Astrocyte (in vitro differentiated cells and primary cell): Measurements from ENCODE around the gene MIB1. TPM values are rescaled to one million over a fixed set of nuclear protein-coding genes. Genes with fewer than 3 reads are reported as not detected.
A peak's percentile ranks its signal among the peaks of the same experiment; 100 is the strongest.

Experiments used
- DNase-seq: peaks from one replicate; pipeline ENCODE4 v3.0.0-alpha.2; 2010; ENCODE audit warnings: low read depth
- FAIRE-seq: peaks from 2 replicates; lab custom pipeline; 2011; peaks lifted over from hg19 to GRCh38; lab: Jason Lieb, UNC
- H2AFZ ChIP-seq: 2 replicates; pipeline ENCODE4 v1.6.0; 2012; ENCODE audit warnings: low read depth, low read length, inconsistent platforms
- H3K27ac ChIP-seq: 2 replicates; pipeline ENCODE4 v1.5.1; 2011; ENCODE audit warnings: low read depth, low read length, inconsistent platforms
- H3K27me3 ChIP-seq: 2 replicates; pipeline ENCODE4 v1.6.0; 2011; ENCODE audit warnings: low read length, inconsistent platforms; ENCODE audit not compliant: insufficient read depth
- H3K36me3 ChIP-seq: 2 replicates; pipeline ENCODE4 v1.5.1; 2011; ENCODE audit warnings: low read length, inconsistent platforms; ENCODE audit not compliant: insufficient read depth
- H3K4me1 ChIP-seq: 2 replicates; pipeline ENCODE4 v1.5.1; 2011; ENCODE audit warnings: low read length, inconsistent platforms; ENCODE audit not compliant: insufficient read depth
- H3K4me2 ChIP-seq: 2 replicates; pipeline ENCODE4 v1.6.0; 2012; ENCODE audit warnings: low read length, inconsistent platforms
- H3K4me3 ChIP-seq: 2 replicates; pipeline ENCODE4 v1.5.1; 2011; ENCODE audit warnings: low read depth, mild to moderate bottlenecking, low read length, inconsistent platforms; ENCODE audit not compliant: insufficient read depth
- H3K79me2 ChIP-seq: 2 replicates; pipeline ENCODE4 v1.6.0; 2012; ENCODE audit warnings: mild to moderate bottlenecking, low read length, inconsistent platforms; ENCODE audit not compliant: insufficient read depth
- H3K9ac ChIP-seq: 2 replicates; pipeline ENCODE4 v1.6.0; 2012; ENCODE audit warnings: mild to moderate bottlenecking, low read length, inconsistent platforms
- H3K9me3 ChIP-seq: 2 replicates; pipeline ENCODE4 v1.5.1; 2012; ENCODE audit warnings: low read depth, mild to moderate bottlenecking, low read length, inconsistent platforms; ENCODE audit not compliant: insufficient read depth
- H4K20me1 ChIP-seq: 2 replicates; pipeline ENCODE4 v1.6.0; 2012; ENCODE audit warnings: low read length, inconsistent platforms; ENCODE audit not compliant: insufficient read depth
- H3K27ac Mint-ChIP-seq: one replicate; pipeline ENCODE4 v1.8.0; 2021; ENCODE audit warnings: mild to moderate bottlenecking, mixed read lengths; ENCODE audit not compliant: unreplicated experiment
- H3K27me3 Mint-ChIP-seq: one replicate; pipeline ENCODE4 v1.8.0; 2021; ENCODE audit warnings: low read depth, mixed read lengths; ENCODE audit not compliant: unreplicated experiment
- H3K36me3 Mint-ChIP-seq: one replicate; pipeline ENCODE4 v1.8.0; 2021; ENCODE audit warnings: low read depth, mixed read lengths; ENCODE audit not compliant: unreplicated experiment
- H3K4me1 Mint-ChIP-seq: one replicate; pipeline ENCODE4 v1.8.0; 2021; ENCODE audit warnings: low read depth, mixed read lengths; ENCODE audit not compliant: unreplicated experiment
- H3K4me3 Mint-ChIP-seq: one replicate; pipeline ENCODE4 v1.8.0; 2021; ENCODE audit warnings: mild to moderate bottlenecking, moderate library complexity, mixed read lengths; ENCODE audit not compliant: unreplicated experiment
- H3K9me3 Mint-ChIP-seq: one replicate; pipeline ENCODE4 v1.8.0; 2021; ENCODE audit warnings: mild to moderate bottlenecking, mixed read lengths; ENCODE audit not compliant: unreplicated experiment
- CTCF ChIP-seq: IDR thresholded peaks from 2 replicates; pipeline ENCODE4 v1.5.1; 2011; ENCODE audit warnings: low read depth, mild to moderate bottlenecking, inconsistent platforms, low read length, moderate library complexity; ENCODE audit not compliant: insufficient read depth
- EZH2 ChIP-seq: IDR thresholded peaks from 2 replicates; pipeline ENCODE4 v1.6.1; 2012; ENCODE audit warnings: mild to moderate bottlenecking, low read length, inconsistent platforms; ENCODE audit not compliant: insufficient read depth
- total RNA-seq: library from RNA; stranded (reverse); gene quantifications from 2 replicates; pipeline ENCODE4 v1.2.1, GENCODE V29; 2021

The MIB1 gene
- total RNA-seq, 1 donor from 2014 or later: 56.1 TPM

GRCh38 chr18:21815101-21815500 is 74.5 kb downstream of the MIB1 start:
- Mint-ChIP-seq H3K4me1 (peaks cover 2% of the 10 kb centered on the region), H3K9me3 (no peaks in the 10 kb centered on the region), H3K36me3 (peaks cover 10% of the 10 kb centered on the region), H3K4me3 (no peak overlapping the region), H3K27ac (no peak overlapping the region), H3K27me3 (no peaks in the 10 kb centered on the region)
- no peak for DNase-seq
- Histone ChIP-seq H3K4me1 (no peaks in the 10 kb centered on the region), H3K4me2 (no peak overlapping the region), H3K9me3 (no peaks in the 10 kb centered on the region), H3K36me3 (peaks cover 10% of the 10 kb centered on the region), H3K79me2 (no peaks in the 10 kb centered on the region), H3K4me3 (no peak overlapping the region), H3K27me3 (no peaks in the 10 kb centered on the region), H2AFZ (no peak overlapping the region), H3K27ac (no peak overlapping the region), H4K20me1 (no peaks in the 10 kb centered on the region), H3K9ac (no peak overlapping the region)
- FAIRE-seq: no peak
- TF ChIP-seq CTCF: no peak
- no peak for TF ChIP-seq EZH2

DNA sequence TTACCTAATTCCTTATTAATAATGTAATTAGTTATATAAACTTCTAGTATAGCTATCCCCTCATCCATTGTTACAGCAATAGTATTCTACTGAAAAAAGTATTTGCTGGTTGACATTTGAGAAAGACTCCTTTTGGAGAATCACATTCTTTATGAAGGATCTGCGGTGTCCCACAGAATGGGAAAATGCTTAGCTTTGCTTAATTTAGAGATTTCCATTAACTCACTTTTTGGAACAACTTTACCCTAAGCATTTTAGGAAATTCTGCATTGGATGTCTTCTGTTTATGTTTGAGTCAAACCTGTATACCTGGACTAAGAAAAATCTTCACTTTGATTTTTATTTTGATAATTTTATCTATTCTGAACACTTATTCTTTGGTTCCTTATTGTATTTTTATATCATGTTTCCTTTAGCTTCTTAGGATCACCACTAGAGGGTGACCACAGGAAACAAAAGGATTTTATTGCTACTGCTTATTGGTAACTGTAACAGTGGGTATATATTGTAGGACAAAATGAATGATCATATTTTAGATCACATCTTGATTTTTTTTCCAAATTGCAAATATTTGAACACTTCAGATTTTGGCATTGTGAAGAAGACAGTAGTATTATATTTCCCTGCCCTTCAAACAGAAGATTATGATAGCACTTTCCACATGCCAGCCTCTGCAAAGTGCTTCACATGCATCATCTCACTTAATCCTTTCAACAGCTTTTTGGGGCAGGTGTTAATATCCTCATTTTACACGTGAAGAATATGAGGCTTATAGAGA is 79.6 kb downstream of the MIB1 start:
- FAIRE-seq: no peak

More for the DNA sequence above, 79.6 kb downstream of the MIB1 start:
- H3K36me3 Mint-ChIP-seq: peaks cover 5% of the 10 kb centered on the region
- H3K9ac ChIP-seq: no peak overlapping the region
- no peak overlapping the region for H3K4me3 Mint-ChIP-seq
- H3K4me1 Mint-ChIP-seq: no peaks in the 10 kb centered on the region
- no peaks in the 10 kb centered on the region for H3K4me1 ChIP-seq
- no peaks in the 10 kb centered on the region for H3K27me3 ChIP-seq
- peaks cover 9% of the 10 kb centered on the region for H3K36me3 ChIP-seq
- DNase-seq: peak; percentile 2
- H2AFZ ChIP-seq: no peak overlapping the region
- H3K4me3 ChIP-seq: no peak overlapping the region
- no peaks in the 10 kb centered on the region for H4K20me1 ChIP-seq
- no peaks in the 10 kb centered on the region for H3K27me3 Mint-ChIP-seq
- no peaks in the 10 kb centered on the region for H3K9me3 Mint-ChIP-seq
- H3K4me2 ChIP-seq: no peak overlapping the region
- no peak overlapping the region for H3K27ac Mint-ChIP-seq
- TF ChIP-seq EZH2: no peak
- peak; percentile 45 for TF ChIP-seq CTCF
- H3K79me2 ChIP-seq: no peaks in the 10 kb centered on the region
- H3K27ac ChIP-seq: no peak overlapping the region
- no peaks in the 10 kb centered on the region for H3K9me3 ChIP-seq
